GM12873 (cell line): ENCODE data around the gene PTPN11.

Experiments
- TF ChIP-seq, protein P1 (sequence below): IDR thresholded peaks from 2 replicates; pipeline ENCODE4 v1.5.1; 2012; ENCODE audit warnings: low read depth, mild to moderate bottlenecking, moderate library complexity, low read length, control low read depth; ENCODE audit not compliant: insufficient read depth; ENCODE audit errors: missing control alignments

PTPN11 gene

GRCh38 chr12:112419297-112420133, 768 bp downstream of the PTPN11 start:
- TF ChIP-seq, protein P1, sequence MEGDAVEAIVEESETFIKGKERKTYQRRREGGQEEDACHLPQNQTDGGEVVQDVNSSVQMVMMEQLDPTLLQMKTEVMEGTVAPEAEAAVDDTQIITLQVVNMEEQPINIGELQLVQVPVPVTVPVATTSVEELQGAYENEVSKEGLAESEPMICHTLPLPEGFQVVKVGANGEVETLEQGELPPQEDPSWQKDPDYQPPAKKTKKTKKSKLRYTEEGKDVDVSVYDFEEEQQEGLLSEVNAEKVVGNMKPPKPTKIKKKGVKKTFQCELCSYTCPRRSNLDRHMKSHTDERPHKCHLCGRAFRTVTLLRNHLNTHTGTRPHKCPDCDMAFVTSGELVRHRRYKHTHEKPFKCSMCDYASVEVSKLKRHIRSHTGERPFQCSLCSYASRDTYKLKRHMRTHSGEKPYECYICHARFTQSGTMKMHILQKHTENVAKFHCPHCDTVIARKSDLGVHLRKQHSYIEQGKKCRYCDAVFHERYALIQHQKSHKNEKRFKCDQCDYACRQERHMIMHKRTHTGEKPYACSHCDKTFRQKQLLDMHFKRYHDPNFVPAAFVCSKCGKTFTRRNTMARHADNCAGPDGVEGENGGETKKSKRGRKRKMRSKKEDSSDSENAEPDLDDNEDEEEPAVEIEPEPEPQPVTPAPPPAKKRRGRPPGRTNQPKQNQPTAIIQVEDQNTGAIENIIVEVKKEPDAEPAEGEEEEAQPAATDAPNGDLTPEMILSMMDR = no peak

GRCh38 chr12:112420740-112421139, 2.0 kb downstream of the PTPN11 start:
- TF ChIP-seq, protein P1 = no peak

- TF ChIP-seq, protein P1 = no peak
Observed at GRCh38 chr12:112421363-112421762, 2.6 kb downstream of the PTPN11 start.

- TF ChIP-seq, protein P1 = no peak
Observed at GRCh38 chr12:112422531-112422930, 3.8 kb downstream of the PTPN11 start.

- TF ChIP-seq, protein P1 = no peak
Observed at GRCh38 chr12:112424126-112424525, 5.4 kb downstream of the PTPN11 start.

- TF ChIP-seq, protein P1 = no peak
Observed at GRCh38 chr12:112425582-112426382, 7.0 kb downstream of the PTPN11 start.

DNA sequence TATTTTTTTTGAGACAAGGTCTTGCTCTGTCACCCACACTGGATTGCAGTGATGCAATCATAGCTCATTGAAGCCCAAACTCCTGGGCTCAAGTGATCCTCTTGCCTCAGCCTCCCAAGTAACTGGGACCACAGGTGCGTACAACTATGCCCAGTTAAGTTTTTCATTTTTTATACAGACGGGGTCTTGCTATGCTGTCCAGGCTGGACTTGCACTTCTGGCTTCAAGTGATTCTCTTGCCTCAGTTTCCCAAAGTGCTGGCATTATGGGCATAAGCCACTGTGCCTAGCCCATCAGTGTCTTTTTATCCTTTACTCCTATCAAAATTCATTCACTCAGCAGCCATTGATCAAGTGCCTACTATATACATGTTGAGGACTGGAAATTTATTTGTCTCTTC, 9.0 kb downstream of the PTPN11 start:
- TF ChIP-seq, protein P1 = no peak
